GM19467 (cell line): ENCODE data around the gene ZEB1.
"Not testable (repeated sequence)": the region's sequence is repeated elsewhere in the genome, so short reads cannot be mapped to it uniquely, and the experiment has no call there.

Source experiments
- ATAC-seq: cut with Tn5 transposase; IDR thresholded peaks from one replicate; pipeline ENCODE4 v1.9.1; 2021; ENCODE audit warnings: mild to moderate bottlenecking, moderate library complexity; ENCODE audit not compliant: unreplicated experiment

The ZEB1 gene

DNA sequence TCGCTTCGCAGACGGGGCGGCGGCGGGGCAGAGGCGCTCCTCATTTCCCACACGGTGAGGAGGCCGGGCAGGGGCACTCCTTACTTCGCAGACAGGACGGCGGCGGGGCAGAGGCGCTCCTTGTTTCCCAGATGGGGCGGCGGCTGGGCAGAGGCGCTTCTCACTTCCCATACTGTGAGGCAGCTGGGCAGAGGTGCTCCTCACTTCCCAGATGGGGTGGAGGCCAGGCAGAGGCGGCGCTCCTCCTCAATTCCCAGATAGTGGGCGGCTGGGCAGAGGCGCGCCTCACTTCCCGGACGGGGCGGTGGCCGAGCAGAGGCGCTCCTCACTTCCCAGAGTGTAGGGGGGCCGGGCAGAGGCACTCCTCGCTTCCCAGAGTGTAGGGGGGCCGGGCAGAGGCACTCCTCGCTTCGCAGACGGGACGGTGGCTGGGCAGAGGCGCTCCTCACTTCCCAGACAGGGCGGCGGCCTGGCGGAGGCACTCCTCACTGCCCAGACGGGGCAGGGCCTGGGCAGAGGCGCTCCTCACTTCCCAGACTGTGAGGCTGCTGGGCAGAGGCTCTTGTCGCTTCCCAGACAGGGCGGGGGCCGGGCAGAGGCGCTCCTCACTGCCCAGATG lies 43.1 kb downstream of the ZEB1 start:
- no peak for ATAC-seq

DNA sequence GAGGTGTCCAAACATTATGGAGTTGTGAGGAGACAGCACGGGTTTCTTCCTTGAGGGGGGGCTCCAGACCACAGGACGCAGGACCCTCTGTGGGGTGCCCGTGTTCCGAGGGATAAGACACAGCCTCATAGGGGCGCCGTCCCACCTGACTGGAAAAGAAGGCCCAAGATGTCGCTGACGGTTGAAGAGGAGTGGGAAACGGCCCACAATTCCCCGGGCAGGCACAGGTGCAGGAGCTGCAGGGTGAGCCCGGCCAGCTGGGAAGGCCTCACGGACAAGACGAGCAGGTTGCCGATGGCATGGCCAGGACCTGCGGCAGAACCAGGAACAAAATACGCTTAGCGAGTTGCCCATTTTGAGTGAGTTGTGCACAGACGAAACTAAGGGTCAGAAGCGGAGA lies 44.7 kb downstream of the ZEB1 start:
- ATAC-seq = not testable (repeated sequence)

DNA sequence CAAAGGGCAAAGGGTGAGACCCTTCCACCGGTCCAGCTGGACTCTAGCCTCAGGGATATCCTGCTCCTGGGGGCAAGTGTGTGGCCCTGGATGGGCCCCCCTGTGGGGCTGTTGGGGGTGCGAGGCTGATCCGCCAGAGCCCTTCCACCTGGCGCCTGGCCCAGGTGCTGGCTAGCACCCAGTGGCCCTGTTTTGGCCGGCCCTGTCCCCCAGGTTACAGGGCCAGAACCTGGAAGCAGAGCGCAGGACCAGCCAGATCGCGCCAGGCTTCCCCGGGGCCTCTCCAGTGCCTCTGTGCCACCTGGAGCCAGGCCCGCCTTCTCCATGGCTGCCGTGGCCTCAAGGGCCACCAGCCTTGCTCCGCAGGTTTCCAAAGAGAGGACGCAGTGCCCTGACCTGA lies 45.2 kb downstream of the ZEB1 start:
- not testable (repeated sequence) for ATAC-seq

DNA sequence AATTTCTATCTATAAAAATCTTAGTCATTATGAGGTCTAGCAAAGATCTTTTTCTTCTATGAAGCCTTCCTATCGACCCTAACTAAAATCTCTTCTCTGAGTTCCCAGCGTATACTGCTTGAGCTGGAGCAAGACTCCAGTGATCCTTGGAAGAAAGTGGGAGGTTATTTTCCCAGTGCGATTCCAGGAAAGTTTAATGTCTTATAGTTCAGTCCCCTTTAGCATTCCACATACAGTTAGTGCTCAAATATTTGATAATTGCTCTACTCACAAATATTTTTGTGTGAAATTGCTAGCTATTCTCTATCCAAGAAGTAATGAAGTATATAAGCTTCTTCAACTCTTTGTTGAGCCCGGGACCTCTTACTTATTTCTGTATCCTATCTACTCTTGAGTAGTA lies 47.7 kb downstream of the ZEB1 start:
- ATAC-seq = no peak

DNA sequence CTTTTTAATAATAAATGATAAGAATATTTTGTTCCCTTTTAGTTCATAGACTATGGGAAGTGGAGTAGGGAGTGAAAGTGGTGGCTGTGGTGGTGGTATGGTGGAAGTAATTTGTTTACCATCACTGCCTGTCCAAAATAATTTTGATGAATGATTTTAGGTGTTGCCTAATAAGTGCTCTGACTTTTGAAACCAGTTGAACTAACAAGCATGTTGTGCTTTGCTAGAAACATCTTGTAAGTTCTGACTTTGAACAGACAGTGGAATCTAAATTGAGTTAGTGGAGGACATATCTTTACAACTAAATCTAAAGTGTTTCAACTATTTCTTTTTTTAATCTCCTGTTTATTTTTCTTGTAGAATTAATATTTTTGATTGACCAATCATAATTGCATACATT lies 49.7 kb downstream of the ZEB1 start:
- ATAC-seq = no peak

DNA sequence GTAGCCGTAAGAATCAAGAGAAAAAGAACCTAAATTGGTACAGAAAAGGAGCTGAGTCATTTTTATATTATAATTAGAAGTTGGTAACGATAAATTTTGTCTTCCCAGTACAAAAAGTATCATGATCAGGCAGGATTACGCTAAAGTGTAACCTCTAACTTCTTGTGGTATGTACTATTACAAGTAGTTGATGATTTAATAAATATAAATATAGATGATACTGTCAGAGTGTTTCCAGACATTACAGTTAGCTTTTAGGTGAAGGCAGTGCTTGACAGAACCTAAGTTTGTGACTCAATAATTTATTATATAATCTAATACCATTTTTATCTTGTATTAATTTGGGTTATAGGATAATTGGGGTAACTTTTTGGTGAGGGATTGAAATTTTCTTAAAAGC lies 53.4 kb downstream of the ZEB1 start:
- no peak for ATAC-seq

DNA sequence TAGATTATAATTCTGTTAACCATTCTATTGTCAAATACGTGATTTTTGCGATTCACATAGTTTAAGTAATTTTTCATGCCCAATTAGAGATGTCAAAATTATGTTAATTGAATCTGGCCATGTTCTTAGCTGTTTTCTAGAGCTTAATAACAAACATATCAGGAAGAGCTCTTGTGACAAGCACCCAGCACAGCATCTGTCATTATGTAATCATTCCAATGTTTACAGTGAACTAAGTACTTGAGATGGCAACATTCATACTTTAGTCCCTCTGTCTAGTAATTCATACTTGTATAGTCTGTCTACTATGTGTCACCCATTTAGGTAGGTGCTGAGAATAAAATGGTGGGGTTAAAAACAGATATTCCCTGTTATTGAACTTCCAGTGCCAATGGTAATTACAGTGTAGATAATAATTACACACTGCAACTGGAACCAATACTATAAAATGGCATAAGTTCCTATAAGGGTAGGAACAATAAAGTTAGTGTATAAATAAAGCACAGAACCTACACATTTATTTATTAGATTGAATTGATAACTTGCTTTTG lies 55.2 kb downstream of the ZEB1 start:
- ATAC-seq = no peak

DNA sequence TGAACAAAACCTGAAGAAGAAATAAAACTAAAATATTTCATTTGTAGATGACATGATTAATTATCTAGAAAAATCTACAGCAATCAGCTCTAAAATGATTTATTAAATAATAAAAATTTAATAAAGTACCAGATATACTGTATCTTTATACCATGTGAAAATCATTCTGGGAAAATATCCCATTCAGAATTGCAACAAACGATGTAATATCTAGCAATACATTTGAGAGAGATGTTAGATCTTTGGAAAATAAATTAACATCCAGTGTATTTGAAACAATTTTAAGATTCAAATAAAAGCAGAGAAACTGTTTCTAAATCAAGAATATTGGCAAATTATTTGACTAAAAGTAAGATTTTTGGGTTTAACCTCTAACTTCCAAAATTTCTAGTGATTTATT lies 62.2 kb downstream of the ZEB1 start:
- ATAC-seq = no peak

DNA sequence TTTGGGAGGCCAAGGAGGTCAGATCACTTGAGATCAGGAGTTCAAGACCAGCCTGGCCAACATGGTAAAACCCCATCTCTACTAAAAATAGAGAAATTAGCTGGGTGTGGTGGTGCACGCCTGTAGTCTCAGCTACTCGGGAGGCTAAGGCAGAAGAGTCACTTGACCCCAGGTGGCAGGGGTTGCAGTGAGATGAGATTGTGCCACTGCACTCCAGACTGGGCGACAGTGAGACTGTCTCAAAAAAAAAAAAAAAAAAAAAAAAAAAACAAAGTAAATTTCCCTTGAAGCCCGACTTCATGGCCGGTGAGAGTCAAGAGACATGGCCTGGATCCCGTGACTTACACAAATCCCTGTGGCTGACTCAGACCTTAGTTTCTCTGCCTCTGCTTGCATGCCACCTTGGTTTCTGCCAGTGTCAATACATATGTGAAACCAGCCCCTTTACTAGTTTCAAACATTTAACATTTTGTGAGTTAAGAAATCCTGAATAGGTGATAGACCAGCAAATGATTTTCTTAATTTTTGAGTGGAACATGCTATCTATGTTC lies 62.8 kb downstream of the ZEB1 start:
- no peak for ATAC-seq

DNA sequence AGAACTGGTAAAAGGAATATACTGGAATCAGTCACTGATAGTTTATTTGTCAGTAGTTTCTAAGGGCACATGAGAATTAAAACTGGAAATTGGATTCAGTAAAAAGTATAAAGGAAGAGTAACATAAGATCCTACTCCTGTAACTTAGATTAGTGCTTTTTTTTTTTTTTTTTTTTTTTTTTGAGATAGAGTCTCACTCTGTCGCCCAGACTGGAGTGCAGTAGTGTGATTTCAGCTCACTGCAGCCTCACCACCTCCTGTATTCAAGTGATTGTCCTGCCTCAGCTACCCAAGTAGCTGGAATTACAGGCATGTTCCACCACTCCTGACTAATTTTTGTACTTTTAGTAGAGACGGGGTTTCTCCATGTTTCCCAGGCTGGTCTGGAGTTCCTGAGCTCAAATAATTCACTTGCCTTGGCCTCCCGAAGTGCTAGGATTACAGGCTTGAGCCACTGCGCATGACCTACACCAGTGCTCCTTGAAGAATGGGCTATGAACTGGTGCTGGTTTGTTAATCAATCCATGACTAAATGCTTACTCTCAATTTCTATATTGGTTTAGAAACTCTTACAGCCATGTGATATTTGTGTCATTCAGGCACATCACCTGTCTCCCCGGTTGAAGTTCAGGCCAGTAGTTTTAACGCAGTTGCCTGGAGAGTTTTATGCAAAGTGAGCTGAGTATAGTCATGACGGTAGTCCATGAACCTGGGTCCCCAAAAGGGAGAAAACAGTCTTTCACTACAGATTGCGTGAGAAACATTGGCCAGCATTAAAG lies 65.0 kb downstream of the ZEB1 start:
- ATAC-seq = peak; percentile 96

DNA sequence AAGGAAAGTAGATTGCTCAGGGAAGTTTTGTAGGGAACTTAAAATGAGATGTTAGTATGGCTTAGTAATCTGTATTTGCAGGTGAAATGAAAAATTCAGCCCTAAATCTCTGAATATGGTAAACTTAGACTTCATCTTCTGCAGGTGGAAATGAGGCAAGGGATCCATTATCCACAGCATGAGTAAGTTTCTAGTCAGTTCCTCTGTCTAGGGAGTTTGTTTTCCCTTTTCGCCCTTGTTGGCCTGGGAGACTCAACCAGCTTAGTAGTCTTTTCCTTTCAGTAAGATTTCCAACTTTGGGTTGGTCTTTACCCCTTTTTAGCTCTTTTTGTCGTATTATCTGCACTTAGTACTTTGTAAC lies 65.6 kb downstream of the ZEB1 start:
- peak; percentile 21 for ATAC-seq

DNA sequence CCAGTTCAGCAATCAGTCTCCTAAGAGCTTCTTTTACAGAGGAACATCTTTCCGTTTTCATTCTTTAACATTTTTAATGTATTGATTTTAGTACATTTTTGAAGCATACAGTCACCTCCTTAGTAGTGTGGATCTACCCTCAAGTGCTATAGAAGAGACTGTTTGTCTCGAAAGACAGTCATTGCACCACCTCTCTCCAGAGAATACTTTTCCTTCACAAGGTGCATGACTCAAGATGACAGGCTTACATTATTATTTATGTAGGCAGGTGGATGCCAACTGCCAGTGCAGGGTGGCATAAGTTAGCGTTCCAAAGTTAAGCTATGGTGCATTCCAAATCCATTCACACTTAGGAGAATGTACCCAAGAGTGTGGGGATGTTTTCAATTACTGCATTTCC lies 71.8 kb downstream of the ZEB1 start:
- no peak for ATAC-seq

DNA sequence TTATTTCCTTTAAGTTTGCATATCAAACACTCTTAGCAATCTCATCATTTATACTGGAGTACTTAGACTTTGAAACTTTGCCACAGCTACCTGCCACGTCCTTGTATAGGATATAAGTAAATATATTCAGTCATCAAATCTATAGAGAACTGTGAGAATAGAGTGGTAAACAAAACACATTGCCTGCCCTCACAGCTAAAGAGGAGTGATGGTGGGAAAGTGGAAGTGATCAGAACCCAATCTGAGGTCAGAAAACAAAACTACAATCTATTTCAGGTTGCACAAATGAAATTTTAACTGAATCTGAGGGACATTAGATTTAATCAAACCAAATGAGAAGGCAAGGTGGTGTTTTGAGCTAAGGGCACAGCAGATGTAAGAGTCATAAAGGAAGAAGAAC lies 74.8 kb downstream of the ZEB1 start:
- ATAC-seq = no peak

DNA sequence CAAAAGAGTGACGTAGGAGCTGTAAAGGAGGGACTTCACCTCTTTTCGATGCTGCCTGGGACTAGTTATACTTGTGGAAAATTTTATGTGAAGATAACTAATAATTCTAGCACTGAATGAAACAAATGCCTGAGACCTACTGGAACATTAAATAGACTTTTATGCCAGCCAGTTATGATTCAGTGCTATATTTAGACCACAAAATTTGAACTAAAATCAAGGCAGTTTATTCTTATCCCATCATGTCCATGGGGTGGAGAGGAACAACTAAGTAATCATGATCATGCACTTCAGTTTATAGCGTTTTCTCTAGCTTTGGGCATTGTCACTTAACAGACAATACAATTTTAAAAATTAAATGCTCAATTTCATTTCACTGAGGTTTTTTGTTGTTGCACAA lies 76.7 kb downstream of the ZEB1 start:
- ATAC-seq = no peak

DNA sequence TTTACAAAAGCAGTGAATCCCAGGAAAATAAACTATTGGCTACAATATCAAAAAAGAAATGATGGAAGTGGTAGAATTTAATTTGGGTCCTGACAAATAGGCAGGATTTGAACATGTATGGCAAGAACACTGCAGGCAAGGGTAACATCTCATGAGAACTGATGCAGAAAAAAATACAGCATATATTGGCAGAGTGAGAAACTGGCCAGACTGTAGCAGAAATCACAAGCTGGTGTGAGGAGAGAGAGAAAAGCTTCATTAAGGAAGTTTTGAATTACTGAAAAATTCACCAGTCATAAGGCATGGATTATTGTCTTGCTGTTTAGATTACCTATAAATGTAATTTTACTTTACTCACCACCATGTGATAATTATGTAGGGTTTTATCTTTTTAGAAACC lies 77.4 kb downstream of the ZEB1 start:
- ATAC-seq = no peak

DNA sequence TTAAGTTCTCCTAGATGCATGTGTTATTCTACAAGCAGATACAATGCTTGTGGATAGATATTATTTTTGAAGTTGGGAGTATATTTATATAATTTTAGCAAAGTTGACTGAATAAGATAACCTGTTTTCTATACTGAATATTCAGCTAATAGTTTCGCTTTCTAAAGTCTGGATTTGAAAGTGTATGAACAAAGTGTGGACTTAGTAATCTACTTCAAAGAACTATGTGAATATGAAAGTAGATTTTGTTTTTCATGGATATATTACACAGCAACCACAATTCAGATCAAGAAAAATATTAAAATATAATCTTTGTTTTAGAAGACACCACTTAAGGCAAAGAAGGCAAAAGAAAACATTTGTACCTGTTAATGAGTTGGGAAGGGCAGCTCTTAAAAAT lies 78.8 kb downstream of the ZEB1 start:
- no peak for ATAC-seq

DNA sequence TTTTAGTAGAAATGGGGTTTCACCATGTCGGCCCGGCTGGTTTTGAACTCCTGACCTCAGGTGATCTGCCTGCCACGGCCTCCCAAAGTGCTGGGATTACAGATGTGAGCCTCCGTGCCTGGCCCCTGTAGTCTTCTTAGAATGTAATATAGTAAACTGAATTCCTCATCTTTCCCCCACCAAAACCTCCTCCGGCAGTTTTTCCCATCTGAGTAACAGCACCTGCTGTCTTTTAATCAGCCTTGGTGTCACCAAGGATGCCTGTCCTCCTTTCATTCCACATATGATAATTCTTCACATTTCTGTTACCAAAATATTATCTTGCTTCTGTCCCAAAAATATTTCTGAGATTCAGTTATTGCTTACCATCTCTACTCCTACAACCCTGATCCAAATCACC lies 80.2 kb downstream of the ZEB1 start:
- ATAC-seq = no peak

DNA sequence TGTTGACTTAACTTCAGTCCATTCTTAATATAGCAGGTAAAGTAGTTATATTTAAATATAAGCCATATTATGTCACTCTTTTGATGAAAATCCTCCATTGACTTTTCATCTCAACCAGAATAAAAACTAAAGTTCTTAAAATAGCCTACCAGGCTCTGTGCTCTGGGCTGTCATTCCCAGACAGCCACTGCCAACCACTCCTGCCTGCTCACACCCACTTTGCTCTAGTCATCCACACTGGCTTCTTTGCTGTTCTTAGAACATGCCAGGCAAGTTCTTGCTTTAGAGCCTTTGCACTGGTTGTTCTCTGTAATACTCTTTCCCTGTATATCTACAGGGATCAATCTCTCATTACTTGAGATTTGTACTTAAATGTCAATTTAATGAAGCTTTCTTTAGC lies 80.6 kb downstream of the ZEB1 start:
- no peak for ATAC-seq

DNA sequence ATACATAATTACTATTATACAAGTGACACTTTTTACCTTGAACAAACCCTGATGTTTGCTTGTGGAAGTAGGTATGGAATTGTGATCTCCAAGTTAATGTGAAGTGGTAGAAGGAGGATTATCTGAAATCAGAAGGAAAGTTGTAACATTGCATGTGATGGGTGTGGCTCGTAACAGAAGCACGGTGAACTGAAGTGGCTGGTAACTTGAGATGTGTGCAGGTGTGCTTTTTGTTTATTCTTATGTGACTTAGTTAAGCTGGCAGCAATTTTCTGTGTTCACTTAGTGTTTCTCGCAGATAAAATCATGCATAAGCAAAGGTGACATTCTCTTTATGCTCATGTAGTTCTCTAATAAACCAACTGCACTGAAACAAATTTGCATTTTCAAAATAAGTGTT lies 82.3 kb downstream of the ZEB1 start:
- no peak for ATAC-seq

DNA sequence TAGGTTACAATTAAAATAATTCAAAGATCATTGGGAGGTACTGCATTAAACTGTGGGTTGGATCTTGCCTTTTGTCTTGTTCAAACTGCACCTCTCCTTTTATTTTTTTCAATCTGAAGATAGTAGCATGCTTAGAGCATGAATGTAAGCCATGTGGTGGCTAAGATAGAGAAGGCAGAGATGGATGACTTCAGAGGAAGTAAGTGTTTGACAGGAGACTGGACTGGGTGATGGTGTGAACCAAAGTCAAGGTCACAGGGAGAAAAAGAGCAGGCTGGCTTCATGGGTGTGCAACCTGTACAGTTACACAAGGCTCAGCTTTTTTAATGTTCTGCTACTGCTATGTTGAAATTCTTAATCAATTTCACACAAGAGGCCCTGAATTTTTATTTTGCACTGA lies 85.6 kb downstream of the ZEB1 start:
- ATAC-seq = no peak

DNA sequence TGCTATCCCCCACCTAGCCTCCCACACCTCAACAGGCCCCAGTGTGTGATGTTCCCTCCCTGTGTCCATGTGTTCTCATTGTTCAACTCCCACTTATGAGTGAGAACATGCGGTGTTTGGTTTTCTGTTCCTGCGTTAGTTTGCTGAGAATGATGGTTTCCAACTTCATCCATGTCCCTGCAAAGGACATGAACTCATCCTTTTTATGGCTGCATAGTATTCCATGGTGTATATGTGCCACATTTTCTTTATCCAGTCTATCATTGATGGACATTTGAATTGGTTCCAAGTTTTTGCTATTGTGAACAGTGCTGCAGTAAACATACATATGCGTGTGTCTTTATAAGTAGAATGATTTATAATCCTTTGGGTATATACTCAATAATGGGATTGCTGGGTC lies 86.8 kb downstream of the ZEB1 start:
- ATAC-seq = not testable (repeated sequence)

DNA sequence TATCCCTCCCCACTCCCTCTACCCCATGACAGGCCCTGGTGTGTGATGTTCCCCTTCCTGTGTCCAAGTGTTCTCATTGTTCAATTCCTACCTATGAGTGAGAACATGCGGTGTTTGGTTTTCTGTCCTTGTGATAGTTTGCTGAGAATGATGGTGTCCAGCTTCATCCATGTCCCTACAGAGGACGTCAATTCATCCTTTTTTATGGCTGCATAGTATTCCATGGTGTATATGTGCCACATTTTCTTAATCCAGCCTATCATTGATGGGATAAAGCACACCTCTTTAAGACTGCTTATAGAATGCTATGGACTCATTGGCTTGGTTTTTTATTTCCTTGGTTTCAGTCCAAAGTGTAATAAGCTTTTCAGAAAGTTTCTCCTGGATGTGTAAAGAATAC lies 93.4 kb downstream of the ZEB1 start:
- ATAC-seq = not testable (repeated sequence)
